ENCODE data around the gene DBF4.
A peak's percentile ranks its signal among the peaks of the same experiment; 100 is the strongest.
"Not testable (repeated sequence)": the region's sequence is repeated elsewhere in the genome, so short reads cannot be mapped to it uniquely, and the experiment has no call there.

The DBF4 gene, protein sequence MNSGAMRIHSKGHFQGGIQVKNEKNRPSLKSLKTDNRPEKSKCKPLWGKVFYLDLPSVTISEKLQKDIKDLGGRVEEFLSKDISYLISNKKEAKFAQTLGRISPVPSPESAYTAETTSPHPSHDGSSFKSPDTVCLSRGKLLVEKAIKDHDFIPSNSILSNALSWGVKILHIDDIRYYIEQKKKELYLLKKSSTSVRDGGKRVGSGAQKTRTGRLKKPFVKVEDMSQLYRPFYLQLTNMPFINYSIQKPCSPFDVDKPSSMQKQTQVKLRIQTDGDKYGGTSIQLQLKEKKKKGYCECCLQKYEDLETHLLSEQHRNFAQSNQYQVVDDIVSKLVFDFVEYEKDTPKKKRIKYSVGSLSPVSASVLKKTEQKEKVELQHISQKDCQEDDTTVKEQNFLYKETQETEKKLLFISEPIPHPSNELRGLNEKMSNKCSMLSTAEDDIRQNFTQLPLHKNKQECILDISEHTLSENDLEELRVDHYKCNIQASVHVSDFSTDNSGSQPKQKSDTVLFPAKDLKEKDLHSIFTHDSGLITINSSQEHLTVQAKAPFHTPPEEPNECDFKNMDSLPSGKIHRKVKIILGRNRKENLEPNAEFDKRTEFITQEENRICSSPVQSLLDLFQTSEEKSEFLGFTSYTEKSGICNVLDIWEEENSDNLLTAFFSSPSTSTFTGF

GRCh38 chr7:87876040-87876868 lies at the start of gene DBF4, which contains the start of gene SLC25A40:
TSS of gene DBF4 (plus strand) at chr7:87876493. CDS start at chr7:87876733, 240 bp downstream.
TSS of gene SLC25A40 (minus strand) at chr7:87876360. CDS start at chr7:87858727, 17,633 bp downstream.
- peak; percentile 93 for DNase-seq

- DNase-seq, result not testable (repeated sequence)
Measured at GRCh38 chr7:87828383-87828782, 47.9 kb upstream of the DBF4 start.

DNA sequence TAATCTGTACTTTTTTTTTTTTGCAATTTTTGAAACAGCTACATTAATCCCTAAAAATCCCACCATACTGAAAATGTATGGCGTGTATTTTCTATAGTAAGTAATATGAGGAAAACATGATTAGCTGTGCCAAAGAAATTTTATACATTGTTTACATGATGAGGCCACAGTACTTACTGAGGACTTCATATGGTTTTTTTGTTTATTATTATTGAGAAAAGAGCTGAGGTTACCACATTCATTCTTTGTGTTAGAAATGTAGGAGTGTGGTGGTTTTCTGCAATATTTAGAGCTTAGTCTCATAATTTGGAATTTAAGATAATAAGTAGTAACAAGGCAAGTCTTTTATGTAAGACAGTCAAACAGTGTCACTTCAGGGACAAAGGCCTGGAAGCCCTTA lies 45.2 kb upstream of the DBF4 start:
- DNase-seq, result no peak

GRCh38 chr7:87833130-87833529 lies 43.2 kb upstream of the DBF4 start:
- no peak for DNase-seq

- no peak for DNase-seq
Measured at GRCh38 chr7:87837597-87837996, 38.7 kb upstream of the DBF4 start.

DNA sequence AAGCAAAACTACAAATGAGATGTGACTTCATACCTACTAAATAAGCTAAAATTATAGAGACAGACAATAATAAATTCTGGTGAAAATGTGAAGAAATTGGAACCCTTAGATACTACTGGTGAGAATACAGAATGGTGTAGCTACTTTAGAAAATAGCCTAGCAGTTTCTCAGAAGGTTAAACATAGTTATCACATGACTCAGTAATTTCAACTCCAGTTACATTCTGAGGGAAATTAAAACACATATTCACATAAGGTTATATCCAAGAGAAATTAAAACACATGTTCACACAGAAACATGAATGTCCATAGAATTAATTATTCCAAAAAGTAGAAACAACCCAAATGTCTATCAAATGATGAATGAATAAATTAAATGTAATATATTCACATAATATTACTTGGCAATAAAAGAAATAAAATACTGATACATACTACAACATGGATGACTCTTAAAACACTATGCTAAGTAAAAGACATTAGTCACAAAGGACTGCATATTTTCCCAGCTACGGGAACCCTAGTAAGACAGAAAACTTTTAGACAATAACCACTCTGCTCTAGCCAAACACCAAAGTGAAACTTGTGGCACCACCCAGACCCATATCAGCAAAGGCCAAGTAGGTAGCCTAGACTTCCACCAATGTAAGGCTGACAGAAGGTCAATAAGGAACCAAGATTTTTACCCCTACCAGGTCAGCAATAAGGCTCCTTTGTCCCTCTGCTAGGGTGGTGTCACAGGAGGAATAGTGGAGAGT lies 25.3 kb upstream of the DBF4 start:
- DNase-seq, result no peak

GRCh38 chr7:87852306-87852705 lies 24.0 kb upstream of the DBF4 start:
- DNase-seq, result no peak

DNA sequence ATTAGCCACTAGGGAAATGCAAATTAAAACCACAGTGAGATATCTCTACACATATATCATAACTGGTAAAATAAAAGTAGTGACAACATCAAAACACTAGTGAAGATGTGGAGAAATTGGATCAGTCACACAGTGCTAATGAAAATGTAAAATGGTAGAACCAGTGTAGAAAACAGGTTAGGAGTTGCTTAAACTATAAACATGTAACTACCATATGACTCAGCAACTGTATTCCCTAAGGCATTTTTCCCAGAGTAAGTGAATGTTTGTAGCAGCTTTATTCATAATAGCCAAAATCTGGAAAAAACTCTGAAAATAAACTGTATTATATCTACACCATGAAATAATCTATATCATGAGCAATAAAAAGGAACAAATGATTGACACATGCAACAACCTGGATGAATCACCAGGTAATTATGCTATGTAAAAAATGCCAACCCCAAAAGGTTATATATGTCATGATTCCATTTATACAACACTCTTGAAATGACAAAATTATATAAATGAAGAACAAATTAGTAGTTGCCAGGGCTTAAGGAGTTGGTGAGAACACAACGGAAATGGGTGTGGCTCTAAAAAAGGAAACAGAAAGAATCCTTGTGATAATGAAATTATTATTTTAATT lies 22.9 kb upstream of the DBF4 start:
- no peak for DNase-seq

DNA sequence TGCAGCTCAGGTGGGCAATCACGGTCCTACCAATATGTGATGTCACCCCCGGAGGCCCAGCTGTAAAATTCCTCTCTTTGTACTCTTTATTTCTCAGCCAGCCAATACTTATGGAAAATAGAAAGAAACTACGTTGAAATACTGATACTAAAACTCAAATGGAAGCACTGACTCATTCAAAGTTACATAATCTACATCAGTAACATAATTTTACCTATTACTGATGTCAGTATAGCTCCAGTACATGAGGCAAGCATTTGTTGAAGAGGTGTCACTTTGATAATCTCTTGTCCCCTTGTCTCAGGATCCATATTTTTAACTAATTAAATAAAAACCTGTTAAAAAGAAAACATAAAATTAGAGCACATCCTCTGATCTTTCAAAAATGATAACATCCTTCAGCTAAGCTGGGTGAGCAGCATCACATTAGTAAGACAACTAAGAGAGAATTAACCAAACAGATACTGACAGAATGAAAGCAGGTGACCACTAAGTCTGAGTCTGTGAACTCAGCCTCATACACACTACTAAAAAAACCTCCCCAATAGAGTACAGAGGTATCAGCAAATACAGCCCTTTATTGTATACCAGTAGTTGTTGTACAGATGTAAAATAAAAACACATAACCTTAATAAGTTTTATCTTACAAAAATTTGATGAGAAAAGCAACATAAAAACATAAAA lies 17.7 kb upstream of the DBF4 start:
- DNase-seq, result no peak

GRCh38 chr7:87866089-87866488 lies 10.2 kb upstream of the DBF4 start:
- DNase-seq, result no peak

DNA sequence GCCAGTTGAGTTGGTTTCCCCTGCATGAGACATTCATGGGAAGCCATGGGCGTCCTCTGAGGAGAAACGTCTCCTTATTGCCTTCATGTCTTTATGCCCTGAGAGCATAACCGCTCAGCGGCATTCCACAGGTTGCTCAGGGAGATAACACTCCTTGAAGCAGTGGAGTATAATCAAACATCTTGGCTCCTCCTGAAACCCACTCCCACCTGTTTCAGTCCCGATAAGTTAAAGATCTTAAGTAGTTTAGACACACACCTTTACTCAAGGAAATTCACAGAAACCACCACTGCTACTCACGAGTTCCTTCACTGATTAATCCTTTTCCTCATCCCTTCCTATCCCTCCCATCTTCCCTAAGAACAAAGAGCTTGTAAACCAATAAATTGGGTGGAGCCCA lies 9.8 kb upstream of the DBF4 start:
- not testable (repeated sequence) for DNase-seq

- DNase-seq, result no peak
Measured at GRCh38 chr7:87870471-87870870, 5.8 kb upstream of the DBF4 start.

DNA sequence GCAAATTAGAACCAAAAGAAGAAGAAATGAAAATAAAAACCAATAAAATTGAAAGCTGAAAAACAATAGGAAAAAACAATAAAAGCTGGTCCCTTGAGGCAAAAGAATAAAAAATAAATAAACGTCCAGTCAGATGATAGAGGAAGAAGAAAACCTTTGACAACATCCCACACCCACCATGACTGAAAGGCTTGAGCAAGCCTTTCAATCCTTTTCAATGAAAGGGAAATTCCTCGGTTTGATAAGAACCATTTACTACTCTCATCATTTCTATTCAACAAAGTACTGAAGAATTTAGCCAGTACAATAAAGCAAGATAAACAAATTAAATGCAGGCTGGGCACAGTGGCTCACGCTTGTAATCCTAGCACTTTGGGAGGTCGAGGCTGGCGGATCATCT lies 3.9 kb upstream of the DBF4 start:
- no peak for DNase-seq

DNA sequence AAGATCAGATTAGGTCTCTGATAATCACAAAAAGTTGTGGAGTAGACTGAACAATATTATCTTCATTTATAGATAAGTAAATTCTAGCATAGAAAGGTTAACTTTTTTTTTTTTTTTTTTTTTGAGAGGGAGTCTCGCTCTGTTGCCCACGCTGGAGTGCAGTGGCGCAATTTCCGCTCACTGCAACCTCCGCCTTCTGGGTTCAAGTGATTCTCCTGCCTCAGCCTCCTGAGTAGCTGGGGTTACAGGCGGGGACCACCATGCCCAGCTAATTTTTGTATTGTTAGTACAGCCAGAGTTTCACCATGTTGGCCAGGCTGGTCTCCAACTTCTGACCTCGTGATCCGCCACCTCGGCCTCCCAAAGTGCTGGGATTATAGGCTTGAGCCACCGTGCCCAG lies 3.0 kb upstream of the DBF4 start:
- not testable (repeated sequence) for DNase-seq

DNA sequence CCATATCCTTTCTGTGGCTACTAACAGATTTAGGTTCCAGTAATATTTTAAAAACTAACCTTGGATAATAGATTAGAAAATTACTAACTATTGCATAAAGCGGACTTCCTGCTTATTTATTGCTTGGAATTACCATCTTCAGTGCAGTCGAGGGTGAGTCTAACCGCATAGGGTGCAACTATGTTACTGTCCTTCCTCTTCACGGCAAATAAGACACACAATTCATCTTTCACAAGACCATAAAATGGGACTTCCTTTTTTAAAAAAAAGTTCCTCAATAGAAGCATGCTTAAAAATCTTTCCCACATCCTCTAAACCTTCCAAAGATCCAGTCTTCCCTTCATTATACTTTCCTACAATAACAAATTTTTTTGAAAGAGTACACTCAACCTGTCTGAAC lies 2.2 kb upstream of the DBF4 start:
- no peak for DNase-seq

GRCh38 chr7:87875151-87876039 lies 898 bp upstream of the DBF4 start:
- no peak for DNase-seq

DNA sequence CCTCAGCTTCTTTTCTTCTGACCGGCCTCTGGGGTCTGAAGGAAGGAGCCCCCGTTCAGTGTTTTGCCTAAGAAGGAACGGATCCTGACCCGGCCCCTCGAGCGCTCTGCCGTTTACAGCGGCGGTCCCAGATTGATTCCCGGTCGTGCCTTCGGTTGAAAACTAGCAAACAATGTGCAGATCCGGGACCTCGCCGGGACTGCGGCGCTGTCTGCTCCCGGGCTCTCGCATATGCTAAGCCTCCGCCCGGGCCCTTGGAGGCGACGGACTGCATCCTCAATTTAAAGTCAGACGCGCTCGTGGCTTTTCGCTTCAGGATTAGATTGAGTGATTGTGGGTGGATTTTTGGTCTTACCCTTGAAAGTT lies 559 bp downstream of the DBF4 start:
- peak; percentile 27 to 38 for DNase-seq

DNA sequence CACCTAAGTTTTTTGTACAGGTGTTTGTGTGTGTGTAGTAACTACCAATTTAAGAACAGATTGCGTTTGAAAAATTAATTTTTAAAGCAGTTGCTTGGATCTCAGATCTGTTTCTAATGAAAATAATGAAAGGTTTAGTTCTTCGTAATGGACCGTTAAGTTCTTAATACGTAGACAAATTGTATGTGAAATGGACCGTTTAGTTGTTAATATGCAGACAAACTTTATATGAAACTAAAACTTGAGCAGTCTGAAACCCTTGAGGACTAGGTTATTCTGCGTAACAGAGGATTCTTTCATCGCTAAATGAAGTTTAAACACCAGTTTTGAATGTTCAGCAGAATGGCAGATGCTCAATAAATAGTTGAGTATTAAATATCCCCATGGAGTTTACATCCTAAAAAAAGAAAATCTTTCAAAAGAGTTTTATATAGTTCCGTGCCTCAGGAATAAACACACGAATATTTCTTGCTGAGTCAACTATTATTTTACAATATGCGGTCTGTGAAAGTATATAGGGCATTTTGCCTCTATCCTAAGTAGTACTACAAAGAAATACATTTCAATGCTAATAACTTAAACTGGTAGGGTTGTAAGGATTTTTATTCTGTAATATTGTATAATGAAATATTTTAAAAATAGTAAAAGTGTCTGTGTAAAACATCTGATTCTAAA lies 1.2 kb downstream of the DBF4 start:
- no peak for DNase-seq

DNA sequence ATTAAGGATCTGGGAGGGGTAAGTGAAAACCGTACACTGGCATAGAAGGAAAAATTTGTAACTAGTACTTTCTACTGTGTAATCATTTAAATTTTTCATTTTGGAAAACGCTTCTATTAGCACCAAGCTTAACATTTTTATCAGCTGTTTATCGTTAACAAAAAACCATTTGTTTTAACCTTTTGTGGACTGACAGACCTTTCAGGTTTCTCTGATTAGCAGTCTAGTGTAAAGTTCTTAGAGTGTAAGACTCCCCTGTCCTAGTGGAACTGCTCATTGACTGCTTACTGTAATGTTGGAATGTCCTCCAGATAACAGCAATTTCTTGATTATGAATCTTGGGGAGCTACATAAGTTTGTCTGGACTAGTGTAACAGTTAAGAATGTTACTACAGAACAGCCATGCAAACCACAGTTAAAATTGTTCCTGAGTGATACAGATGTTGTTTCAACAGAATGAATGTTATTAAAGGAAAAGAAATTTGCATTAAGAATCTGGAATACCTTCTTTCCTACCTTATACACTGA lies 2.0 kb downstream of the DBF4 start:
- DNase-seq, result no peak

Data from activated CD4-positive, alpha-beta T cell treated with anti-CD3 and anti-CD28 coated beads, Interleukin-2, amount 50 U/mL, for 4 hours (primary cell).